Upper lobe of right lung (tissue), 1 donor: ENCODE measurements around the gene EMCN. TPM values are rescaled to one million over a fixed set of nuclear protein-coding genes. Genes with fewer than 3 reads are reported as not detected.
"Not testable (repeated sequence)": the region's sequence is repeated elsewhere in the genome, so short reads cannot be mapped to it uniquely, and the experiment has no call there.

ENCODE experiments used
- ATAC-seq: fragments of 200-7000 bp; cut with Tn5 transposase; one replicate; pipeline ENCODE4 v1.9.1; 2020; ENCODE audit warnings: mild to moderate bottlenecking, moderate library complexity
- DNase-seq: peaks from one replicate; pipeline ENCODE4 v3.0.0-alpha.2; 2020
- H3K27ac ChIP-seq: fragments of 200-600 bp; one replicate; pipeline ENCODE4 v1.8.0; 2022
- H3K27me3 ChIP-seq: fragments of 200-600 bp; one replicate; pipeline ENCODE4 v1.8.0; 2022; ENCODE audit warnings: mild to moderate bottlenecking
- H3K36me3 ChIP-seq: fragments of 200-600 bp; one replicate; pipeline ENCODE4 v1.8.0; 2022
- H3K4me1 ChIP-seq: fragments of 200-600 bp; one replicate; pipeline ENCODE4 v1.8.0; 2022
- H3K4me3 ChIP-seq: fragments of 200-600 bp; one replicate; pipeline ENCODE4 v1.8.0; 2022; ENCODE audit warnings: mild to moderate bottlenecking
- H3K9me3 ChIP-seq: fragments of 200-600 bp; one replicate; pipeline ENCODE4 v1.8.0; 2022
- intact Hi-C: fragments of 100-400 bp; cut with DNase I; formaldehyde crosslinking; loops from one replicate; pipeline ENCODE4 v1.11.0; 2022
- total RNA-seq: library from RNA; stranded (reverse); fragmentation: NEBNext Ultra II Directional; extraction: Animal tissue kit (Norgen Biotek cat#: 25700); gene quantifications from one replicate; pipeline ENCODE4 v1.2.1, GENCODE V29; 2021
- TF ChIP-seq, protein P1 (sequence below): fragments of 200-600 bp; IDR thresholded peaks from one replicate; pipeline ENCODE4 v1.8.0; 2022; ENCODE audit warnings: antibody characterized with exemption
- donor health status: DM: no; HTN: yes; CAD: no; lungs with severe emphysema.

Gene EMCN
- total RNA-seq, 1 donor from 2014 or later: 35.9 TPM

DNA sequence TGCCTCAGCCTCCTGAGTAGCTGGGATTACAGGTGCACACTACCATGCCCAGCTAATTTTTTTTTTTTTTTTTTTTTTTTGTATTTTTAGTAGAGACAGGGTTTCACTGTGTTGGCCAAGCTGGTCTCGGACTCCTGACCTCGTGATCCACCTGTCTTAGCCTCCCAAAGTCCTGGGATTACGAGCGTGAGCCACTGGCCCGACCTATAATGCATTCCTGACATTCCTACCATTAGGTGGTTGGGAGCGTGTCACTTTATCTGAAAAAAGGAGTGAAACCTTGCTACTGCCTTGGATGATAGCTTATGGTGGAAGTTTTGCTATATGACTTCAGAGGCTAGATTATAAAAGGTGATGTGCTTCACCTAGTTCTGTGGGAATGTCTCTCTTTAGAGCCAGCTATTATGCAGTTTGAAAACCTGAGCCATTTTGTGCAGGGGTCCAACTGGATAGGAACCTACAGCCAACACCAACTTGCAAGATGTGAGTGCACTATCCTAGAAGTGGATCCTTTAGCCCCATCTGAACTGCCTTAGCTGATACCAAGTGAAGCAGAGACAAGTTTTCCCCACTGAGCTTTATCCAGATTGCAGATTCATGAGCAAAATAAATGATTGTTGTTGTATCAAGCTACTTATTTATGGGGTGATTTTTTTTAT, 29.8 kb upstream of the EMCN start:
- H3K36me3 ChIP-seq: no peaks in the 10 kb centered on the region
- no peaks in the 10 kb centered on the region for H3K9me3 ChIP-seq
- DNase-seq (no peak), ATAC-seq (no peak)
- H3K4me1 ChIP-seq: no peaks in the 10 kb centered on the region
- no peak overlapping the region for H3K27ac ChIP-seq
- no peak overlapping the region for H3K4me3 ChIP-seq
- H3K27me3 ChIP-seq: no peaks in the 10 kb centered on the region
- intact Hi-C loops: no loop called here
- TF ChIP-seq, protein P1, sequence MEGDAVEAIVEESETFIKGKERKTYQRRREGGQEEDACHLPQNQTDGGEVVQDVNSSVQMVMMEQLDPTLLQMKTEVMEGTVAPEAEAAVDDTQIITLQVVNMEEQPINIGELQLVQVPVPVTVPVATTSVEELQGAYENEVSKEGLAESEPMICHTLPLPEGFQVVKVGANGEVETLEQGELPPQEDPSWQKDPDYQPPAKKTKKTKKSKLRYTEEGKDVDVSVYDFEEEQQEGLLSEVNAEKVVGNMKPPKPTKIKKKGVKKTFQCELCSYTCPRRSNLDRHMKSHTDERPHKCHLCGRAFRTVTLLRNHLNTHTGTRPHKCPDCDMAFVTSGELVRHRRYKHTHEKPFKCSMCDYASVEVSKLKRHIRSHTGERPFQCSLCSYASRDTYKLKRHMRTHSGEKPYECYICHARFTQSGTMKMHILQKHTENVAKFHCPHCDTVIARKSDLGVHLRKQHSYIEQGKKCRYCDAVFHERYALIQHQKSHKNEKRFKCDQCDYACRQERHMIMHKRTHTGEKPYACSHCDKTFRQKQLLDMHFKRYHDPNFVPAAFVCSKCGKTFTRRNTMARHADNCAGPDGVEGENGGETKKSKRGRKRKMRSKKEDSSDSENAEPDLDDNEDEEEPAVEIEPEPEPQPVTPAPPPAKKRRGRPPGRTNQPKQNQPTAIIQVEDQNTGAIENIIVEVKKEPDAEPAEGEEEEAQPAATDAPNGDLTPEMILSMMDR: no peak

DNA sequence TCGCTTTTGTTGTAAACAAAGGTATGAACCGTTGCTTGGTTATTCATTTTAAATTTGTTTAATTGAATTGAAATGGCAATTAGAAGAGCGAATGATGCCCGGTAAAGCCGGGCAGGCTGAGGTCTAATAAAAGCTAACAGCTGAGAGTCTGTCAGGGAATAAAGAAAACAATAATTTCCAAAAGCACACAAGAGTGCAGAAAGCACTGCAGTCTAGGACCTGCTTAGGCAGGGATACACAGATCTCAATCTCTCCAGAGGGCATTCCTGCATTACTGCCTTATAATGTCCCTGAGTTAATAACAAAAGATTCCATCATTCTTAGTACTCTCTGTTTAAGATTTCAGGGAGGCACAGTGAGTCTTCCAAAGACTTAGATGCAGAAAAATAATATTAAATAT, 27.6 kb upstream of the EMCN start:
- no peak for ATAC-seq
- no peaks in the 10 kb centered on the region for H3K9me3 ChIP-seq
- no peak for DNase-seq
- H3K27ac ChIP-seq: no peak overlapping the region
- H3K27me3 ChIP-seq: no peaks in the 10 kb centered on the region
- H3K36me3 ChIP-seq: no peaks in the 10 kb centered on the region
- H3K4me3 ChIP-seq: no peak overlapping the region
- H3K4me1 ChIP-seq: no peaks in the 10 kb centered on the region
- intact Hi-C loops: no loop called here
- TF ChIP-seq, protein P1: no peak

DNA sequence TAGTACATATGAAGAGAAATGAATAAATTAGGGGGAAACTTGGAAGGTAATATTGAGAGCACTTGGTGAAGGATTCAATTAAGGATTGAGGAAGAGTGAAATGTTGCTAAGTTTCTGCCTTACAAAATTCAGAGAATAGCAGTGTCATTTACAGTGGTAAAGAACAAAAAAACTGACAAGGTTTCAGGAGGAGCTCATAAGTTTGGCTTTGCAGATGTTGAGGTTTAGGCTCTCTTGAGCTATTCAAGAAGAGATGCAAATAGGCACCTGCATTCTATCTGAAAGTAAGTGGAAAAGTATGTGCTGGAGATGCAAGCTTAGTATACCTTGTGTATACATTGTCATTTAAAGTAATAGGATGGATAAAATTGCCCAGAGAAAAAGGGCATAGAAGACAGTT, 22.3 kb upstream of the EMCN start:
- H3K4me3 ChIP-seq: no peak overlapping the region
- H3K4me1 ChIP-seq: no peaks in the 10 kb centered on the region
- ATAC-seq (no peak), DNase-seq (no peak)
- no peaks in the 10 kb centered on the region for H3K27me3 ChIP-seq
- TF ChIP-seq, protein P1: no peak
- intact Hi-C loops: no loop called here
- H3K27ac ChIP-seq: no peak overlapping the region
- H3K9me3 ChIP-seq: no peaks in the 10 kb centered on the region
- H3K36me3 ChIP-seq: no peaks in the 10 kb centered on the region

DNA sequence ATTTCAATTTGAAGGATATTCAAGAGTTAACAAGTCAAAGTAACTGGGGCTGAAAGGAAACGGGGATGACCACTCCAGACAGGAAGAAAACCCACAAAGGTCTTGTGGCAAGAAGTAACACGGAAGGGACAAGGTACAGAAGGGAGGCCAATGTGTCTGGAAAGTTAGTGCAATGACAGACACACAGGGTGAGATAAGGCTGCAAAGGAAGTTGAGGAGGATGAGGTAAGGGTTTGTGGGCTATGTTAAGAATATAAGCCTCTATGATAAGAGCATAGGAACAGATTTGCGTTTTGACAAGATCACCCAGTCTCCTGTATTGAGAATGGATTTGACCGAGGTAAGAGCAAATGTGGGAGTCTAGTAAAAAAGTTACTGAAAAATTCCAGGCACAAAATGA, 21.9 kb upstream of the EMCN start:
- Histone ChIP-seq H3K9me3 (no peaks in the 10 kb centered on the region), H3K4me1 (no peaks in the 10 kb centered on the region), H3K36me3 (no peaks in the 10 kb centered on the region), H3K4me3 (no peak overlapping the region), H3K27ac (no peak overlapping the region), H3K27me3 (no peaks in the 10 kb centered on the region)
- TF ChIP-seq, protein P1: no peak
- no peak for DNase-seq
- ATAC-seq: no peak
- intact Hi-C loops: no loop called here

DNA sequence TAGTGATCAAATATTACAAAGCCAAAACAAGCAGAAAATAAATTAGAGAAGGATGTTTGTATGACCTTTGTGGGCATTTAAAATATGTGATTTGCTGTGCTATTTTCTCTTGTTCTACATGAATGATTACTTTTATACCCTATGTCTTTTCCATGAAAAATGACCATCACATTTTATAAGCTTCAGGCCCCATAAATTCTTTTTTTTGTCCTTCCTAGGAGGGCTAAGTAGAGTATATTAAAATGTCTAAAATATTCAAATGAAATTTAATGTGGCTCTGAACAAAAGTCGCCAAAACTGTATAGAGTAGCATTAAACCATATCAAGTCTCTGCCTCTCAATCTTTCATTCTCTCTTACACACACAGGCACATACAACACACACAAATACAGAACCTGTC, 15.9 kb upstream of the EMCN start:
- ATAC-seq (no peak), DNase-seq (no peak)
- H3K36me3 ChIP-seq: no peaks in the 10 kb centered on the region
- H3K9me3 ChIP-seq: no peaks in the 10 kb centered on the region
- H3K4me1 ChIP-seq: no peaks in the 10 kb centered on the region
- intact Hi-C loops: no loop called here
- H3K27me3 ChIP-seq: no peaks in the 10 kb centered on the region
- no peak overlapping the region for H3K4me3 ChIP-seq
- TF ChIP-seq, protein P1: no peak
- H3K27ac ChIP-seq: no peak overlapping the region

DNA sequence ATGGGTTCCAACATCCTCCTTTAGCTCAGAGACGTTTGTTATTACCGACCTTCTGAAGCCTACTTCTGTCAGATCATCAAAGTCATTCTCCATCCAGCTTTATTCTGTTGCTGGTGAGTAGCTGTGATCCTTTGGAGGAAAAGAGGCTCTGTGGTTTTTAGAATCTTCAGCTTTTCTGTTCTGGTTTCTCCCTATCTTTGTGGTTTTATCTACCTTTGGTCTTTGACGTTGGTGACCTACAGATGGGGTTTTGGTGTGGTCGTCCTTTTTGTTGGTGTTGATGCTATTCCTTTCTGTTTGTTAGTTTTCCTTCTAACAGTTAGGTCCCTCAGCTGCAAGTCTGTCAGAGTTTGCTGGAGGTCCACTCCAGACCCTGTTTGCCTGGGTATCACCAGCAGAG, 12.3 kb upstream of the EMCN start:
- not testable (repeated sequence) for ATAC-seq, DNase-seq

More for the DNA sequence above, 12.3 kb upstream of the EMCN start:
- H3K4me1 ChIP-seq, H3K9me3 ChIP-seq, intact Hi-C loops, H3K4me3 ChIP-seq, H3K36me3 ChIP-seq, H3K27ac ChIP-seq, H3K27me3 ChIP-seq: not testable (repeated sequence)
